Measurements from ENCODE around the gene CASZ1.
A peak's percentile ranks its signal among the peaks of the same experiment; 100 is the strongest.

CASZ1 gene

GRCh38 chr1:10724948-10725847 lies 71.2 kb downstream of the CASZ1 start:
- peak; percentile 21 for DNase-seq

DNA sequence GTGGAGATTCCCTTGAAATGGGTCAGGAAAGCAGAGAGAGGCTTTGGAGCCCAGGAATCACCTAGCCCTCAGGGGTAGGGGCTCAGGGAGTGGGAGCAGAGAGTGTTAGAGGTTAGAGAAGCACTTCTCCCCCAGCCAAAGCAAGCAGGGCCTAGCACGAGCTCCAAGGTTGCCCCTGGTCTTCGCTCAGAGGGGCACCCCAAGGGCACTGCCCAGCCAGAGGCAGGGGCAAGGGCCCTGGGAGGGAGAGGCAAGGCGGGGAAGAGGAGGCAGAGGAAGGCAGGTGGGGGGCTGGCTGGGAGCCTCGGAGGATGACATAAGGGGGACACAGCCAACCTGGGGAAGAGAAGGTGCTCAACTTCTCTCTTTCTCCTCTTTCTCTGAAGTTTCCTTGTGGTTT lies 71.9 kb downstream of the CASZ1 start:
- no peak for DNase-seq

- peak; percentile 71 for DNase-seq
These were observed 72.4 kb downstream of the CASZ1 start for GRCh38 chr1:10724052-10724494.

DNA sequence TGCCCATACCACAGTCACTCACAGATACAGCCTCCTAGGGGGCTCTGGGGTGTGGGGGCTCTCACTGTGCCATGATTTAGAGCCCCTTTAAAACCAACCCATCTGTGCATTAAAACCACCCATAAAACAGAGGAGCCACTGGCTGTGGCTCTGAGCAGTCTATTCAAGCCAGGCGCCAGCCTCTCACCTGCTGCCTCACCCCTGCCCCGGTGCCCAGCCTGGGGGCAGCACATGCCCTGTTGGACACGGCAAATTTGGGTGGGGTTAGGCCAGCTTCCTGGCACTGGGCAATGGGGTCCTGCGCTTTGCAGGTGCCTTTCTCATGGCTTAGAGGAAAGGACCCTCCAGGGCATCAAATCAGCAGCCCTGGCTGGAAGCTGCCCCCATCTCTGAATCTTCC lies 73.1 kb downstream of the CASZ1 start:
- no peak for DNase-seq

GRCh38 chr1:10722803-10723202 lies 73.6 kb downstream of the CASZ1 start:
- DNase-seq, result no peak

DNA sequence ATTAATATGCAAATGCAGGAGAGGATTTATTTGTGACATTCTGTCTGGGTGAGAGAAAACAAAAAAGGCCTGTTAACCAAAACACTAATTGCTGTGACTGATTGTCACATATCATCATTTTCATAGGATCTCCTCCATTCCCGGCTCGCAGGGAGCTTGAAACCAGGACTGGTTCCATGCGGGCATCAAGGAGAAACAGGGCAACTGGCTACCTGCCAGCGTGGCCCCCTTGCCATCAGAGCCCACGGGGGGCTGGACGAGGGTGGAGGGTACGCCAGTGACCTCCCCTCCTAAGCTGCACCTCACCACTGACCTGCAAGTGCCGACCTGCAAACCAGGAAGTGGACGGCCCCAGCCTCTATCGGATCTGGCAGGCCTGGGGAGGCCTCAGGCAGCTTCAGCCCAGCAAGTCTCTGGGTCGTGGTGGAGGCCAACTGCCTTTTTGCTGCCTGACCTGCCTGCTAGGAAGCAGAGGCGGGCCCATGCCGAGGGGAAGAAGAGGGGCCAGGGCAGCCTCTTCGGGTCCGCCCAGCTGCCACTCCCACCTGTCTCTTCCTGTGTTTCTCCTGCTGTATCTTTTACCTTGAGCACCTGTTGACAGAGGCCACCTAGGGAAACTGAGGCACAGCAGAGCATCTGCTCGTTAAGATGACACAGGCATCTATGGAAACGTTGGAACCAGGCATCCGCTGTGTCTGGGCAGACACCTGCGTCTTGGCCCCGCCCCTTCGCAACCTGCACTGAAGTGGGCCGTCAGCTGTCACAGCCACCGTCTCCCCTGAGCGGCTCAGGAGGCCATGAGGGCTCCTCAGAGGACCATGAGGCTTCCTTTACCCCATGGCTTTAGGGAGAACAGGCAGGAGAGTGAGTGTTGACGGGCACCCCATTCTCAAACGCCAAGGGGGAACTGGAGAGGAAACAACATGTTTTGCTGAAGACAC lies 74.8 kb downstream of the CASZ1 start:
- DNase-seq, result no peak

DNA sequence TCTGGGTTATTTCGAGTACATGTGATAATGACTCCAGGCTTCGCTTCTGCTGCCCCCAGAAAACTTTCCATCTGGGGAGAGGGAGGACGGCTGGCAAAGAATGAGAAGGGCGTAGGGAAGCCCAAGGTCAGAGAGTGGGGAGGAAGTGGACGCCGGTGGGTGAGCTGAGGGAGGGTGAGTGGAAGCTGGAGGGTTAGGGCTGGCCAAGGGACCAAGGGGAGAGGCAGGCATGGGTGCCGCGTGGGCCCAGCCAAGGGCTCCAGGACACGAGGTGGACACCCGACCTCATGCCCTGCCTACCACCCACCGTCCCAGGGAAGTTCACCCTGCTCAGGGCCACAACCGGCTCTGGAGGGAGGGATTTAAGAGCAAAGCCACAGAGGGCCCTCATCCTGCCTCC lies 75.8 kb downstream of the CASZ1 start:
- no peak for DNase-seq

GRCh38 chr1:10718083-10718415 lies 78.4 kb downstream of the CASZ1 start:
- DNase-seq, result no peak

GRCh38 chr1:10717296-10718082 lies 79.0 kb downstream of the CASZ1 start:
- DNase-seq, result no peak

DNA sequence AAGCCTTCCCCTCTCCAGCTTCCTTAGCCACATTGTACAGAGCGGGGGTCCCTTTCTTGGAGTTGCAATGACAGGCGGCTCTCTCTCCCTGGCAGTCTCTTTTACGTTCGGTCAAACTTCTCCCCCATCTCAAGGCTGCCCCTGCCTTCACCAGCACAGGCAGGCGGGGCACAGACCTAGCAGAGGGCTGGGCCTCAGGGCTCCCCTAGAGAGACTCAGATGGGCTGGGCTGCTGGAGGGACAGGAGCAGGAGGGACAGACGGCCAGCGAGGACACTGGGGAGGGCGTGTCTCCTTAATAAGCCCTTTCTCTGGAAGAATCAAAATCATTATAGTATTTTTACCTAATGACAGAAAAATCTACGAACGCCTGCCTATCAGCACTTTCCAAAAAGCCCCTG lies 79.6 kb downstream of the CASZ1 start:
- DNase-seq, result no peak

GRCh38 chr1:10714337-10715114 lies 81.9 kb downstream of the CASZ1 start:
- no peak for DNase-seq

- DNase-seq, result no peak
These were observed 82.8 kb downstream of the CASZ1 start for GRCh38 chr1:10713614-10714013.

DNA sequence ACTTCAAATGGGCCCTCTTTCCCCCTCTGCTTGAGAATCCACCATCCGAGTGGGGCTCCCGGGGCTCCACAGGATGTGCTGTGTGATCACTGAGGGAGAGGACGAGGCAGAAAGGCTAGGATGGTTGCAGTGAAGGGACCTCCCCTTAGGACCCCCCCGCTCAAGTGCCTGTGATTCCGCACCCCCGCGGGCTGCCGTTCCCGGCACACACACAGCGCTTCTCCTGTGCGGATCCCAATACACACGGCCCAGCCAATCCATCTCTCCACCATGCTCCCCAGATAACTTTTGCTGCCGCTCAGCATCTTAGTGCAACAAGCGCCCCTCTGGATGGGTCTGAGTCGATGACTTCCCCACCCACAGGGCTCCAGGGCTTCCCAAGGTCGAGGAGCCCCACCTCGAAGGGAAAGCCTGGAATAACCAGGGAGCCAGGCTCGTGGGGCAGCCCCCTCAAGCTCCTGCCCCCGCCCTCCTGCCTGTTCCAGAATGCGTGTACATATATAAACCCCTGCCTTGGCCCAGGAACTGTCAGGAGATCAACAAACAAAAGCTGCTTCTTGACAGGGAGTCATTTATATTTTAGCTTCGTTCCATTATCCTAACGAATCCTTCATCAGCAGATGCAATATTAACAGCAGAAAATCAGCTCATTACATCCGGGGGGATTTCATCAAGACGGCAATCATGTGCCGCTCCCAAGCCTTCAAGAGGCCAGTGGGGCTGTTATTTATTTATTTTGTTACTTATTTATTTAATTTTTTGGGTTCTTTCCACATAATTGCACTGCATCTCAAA lies 83.7 kb downstream of the CASZ1 start:
- DNase-seq, result no peak

DNA sequence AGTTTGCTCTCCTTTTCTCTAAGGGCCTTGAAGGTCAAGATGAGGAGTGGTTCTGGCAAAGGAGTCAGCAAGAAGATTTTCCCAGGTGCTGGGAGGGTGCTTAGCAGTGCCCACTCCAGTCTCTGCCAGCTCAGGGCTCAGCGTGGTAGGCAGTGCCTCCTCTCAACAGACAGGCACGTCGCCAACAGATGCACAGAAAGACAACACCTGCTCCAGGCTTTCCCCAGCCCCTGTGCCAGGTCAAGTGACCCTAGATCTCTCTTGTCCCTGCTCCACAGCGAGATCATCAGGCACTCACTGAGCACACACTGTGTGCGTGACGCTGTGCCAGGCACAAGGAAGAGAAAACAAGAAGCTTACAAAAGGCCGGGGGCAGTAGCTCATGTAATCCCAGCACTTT lies 86.0 kb downstream of the CASZ1 start:
- DNase-seq, result no peak

DNA sequence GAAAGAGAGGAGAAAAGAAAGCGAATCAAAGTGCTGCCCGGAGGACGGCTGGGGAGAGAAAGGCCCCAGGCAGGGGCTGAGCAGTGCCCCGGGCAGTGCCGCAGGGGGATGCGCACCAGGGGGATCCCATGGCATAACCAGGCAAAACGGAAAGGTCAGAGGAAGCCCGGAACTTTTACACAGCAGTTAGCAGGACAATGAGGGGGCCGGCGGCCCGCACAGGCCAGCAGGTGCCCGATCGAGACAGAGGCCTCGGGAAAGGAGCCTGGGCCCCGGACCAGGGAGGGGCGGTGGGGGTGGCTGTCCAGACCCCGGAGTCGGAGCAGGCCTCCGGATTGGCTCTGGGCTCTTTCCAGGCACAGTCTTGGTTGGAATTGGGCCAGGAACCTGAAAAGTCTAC lies 86.8 kb downstream of the CASZ1 start:
- no peak for DNase-seq

DNA sequence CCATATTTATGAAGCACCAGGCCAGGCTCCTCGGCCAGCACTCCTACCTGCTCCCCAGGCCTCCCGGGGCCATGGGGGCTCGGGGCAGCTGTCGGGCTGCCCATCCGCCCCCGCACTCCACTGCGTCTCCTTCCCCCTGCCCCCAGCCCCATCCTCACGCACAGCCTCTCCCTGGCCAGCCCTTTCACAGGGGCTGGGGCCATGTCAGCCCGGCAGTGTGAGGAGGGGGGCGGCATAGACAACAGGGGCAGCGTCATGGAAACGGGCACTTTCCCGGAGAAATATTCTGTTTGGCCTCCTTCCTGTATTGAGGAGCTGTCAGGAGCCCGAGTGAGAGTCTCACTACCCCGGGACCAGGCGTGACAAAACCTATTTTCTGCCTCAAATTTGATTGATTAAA lies 87.3 kb downstream of the CASZ1 start:
- no peak for DNase-seq

DNA sequence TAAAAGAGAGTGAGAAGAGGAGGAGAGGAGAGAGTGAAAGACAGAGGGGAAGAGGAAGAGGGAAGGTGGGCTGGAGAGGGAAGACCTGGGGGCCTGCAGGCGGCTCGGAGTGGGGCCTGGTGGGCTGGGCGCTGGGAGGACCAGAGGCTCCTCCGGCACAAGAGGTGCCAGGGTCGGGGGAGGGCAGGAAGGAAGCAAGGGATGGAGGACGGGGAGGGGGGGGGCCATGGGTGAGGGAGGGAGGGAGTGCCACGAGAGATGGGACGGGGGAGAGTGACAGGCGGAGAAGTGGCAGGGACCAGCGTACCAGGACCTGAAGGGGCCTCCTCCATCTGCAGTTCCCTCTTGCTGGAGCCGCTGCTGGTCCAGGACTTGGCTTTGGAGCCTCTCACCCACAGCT lies 87.7 kb downstream of the CASZ1 start:
- DNase-seq, result no peak

- no peak for DNase-seq
These were observed 89.2 kb downstream of the CASZ1 start for GRCh38 chr1:10707208-10707607.

DNA sequence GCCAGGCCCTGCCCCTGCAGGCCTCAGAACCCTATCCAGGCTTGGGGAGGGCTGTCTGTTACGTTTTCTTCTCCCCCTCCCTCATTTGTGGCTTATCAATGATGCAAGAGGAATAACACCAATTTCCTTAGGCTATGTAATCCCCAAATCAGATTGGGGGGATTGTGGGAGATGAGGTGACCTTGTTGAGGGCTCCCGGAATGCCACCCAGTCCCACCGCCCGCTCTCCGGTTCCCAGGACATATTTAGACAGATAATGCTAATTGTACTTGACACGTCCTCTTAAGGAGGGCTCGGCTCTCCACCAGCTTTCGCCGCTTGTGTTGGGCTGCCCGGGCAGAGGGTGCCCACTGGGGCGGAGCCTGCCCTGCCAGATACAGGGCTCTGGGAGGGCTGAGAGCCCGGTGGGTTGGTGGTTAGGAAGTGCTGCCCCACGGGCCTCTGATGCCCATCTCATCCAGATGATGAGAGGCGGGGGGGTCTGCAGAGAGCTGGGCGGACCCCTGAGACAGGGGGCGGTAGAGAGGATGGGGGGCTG lies 90.0 kb downstream of the CASZ1 start:
- no peak for DNase-seq

GRCh38 chr1:10705953-10706352 lies 90.5 kb downstream of the CASZ1 start:
- DNase-seq, result no peak

DNA sequence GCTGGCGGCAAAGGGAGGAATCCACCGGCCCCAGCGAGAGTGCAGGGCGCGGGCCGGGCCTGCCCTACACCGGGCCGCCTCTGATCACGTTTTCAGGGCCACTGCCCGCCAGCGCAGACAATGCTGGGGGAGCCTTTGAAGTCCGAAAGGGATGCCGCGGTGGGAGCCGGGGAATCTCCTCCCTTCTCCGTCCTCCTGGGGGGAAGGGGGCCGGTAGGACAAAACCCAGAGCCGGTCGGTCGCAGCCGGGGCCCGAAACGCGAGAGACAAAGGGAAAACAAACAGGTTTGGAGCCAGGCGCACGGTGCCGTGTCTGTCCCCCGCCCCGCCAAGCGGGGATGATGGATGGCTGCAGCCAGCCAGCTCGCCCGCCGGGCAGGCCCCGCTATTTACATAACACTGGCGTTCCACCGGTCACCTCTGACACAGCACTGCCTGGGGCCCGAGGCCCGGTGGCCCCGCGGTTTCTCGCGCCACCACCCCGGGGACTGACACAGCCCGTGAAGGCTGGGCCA lies 92.0 kb downstream of the CASZ1 start:
- DNase-seq, result no peak
